HepG2 (cell line): ENCODE data around the gene SPNS3. TPM values are rescaled to one million over a fixed set of nuclear protein-coding genes. Genes with fewer than 3 reads are reported as not detected.
A peak's percentile ranks its signal among the peaks of the same experiment; 100 is the strongest.

Source experiments
- ARID2 ChIP-seq: sonication (generic); formaldehyde crosslinking; IDR thresholded peaks from 2 replicates; pipeline ENCODE4 v1.8.1; 2022; ENCODE audit warnings: mild to moderate bottlenecking, missing genetic modification reagents, borderline replicate concordance
- ETV6 ChIP-seq: sonication (generic); formaldehyde crosslinking; conservative IDR thresholded peaks from 2 replicates; pipeline ENCODE4 v1.4.0; 2020; ENCODE audit warnings: missing genetic modification reagents
- FOXJ3 ChIP-seq: sonication (generic); formaldehyde crosslinking; IDR thresholded peaks from 2 replicates; pipeline ENCODE4 v1.4.0; 2020; ENCODE audit warnings: missing genetic modification reagents, mild to moderate bottlenecking, borderline replicate concordance
- KMT2B ChIP-seq: IDR thresholded peaks from 2 replicates; pipeline ENCODE4 v1.6.1; 2016; ENCODE audit warnings: missing genetic modification reagents, missing compliant biosample characterization
- SNAI1 ChIP-seq: sonication (generic); formaldehyde crosslinking; IDR thresholded peaks from 2 replicates; pipeline ENCODE4 v1.5.0; 2020; ENCODE audit warnings: mild to moderate bottlenecking, missing genetic modification reagents, borderline replicate concordance
- TAF1 ChIP-seq: sonication (generic); formaldehyde crosslinking; IDR thresholded peaks from 2 replicates; pipeline ENCODE4 v1.4.0; 2020; ENCODE audit warnings: missing genetic modification reagents
- YEATS4 ChIP-seq: sonication (generic); formaldehyde crosslinking; IDR thresholded peaks from 2 replicates; pipeline ENCODE4 v1.4.0; 2020; ENCODE audit warnings: missing genetic modification reagents, borderline replicate concordance
- ZNF749 ChIP-seq: sonication (generic); formaldehyde crosslinking; IDR thresholded peaks from 2 replicates; pipeline ENCODE4 v1.8.0; 2022; ENCODE audit warnings: mild to moderate bottlenecking, missing genetic modification reagents, moderate library complexity, borderline replicate concordance
- ZNF782 ChIP-seq: sonication (generic); formaldehyde crosslinking; IDR thresholded peaks from 2 replicates; pipeline ENCODE4 v1.4.0; 2020; ENCODE audit warnings: missing genetic modification reagents, mild to moderate bottlenecking, borderline replicate concordance
- ZSCAN25 ChIP-seq: sonication (generic); formaldehyde crosslinking; IDR thresholded peaks from 2 replicates; pipeline ENCODE4 v1.8.0; 2022; ENCODE audit warnings: mild to moderate bottlenecking, missing genetic modification reagents
- polyA plus RNA-seq, 8 experiments: library from polyadenylated mRNA; depleted of rRNA in 3 of 8; stranded (reverse) in 7 of 8; unstranded in 1 of 8; fragments of >200 nt; fragmentation: Illumina TruSeq in 4 of 8; extraction: Trizol in 4 of 8; gene quantifications; 2 replicates each; pipeline versions ENCODE4 v1.2.1 to v1.2.3, GENCODE V29; 2011 to 2016; ENCODE audit warnings: low read depth in 4 of 8, missing spikeins in 1 of 8, mixed read lengths in 1 of 8; ENCODE audit not compliant: insufficient read depth in 1 of 8
- total RNA-seq, 5 experiments: library from RNA; depleted of rRNA; stranded (reverse); fragments of >200 nt; fragmentation: Illumina TruSeq; extraction: Trizol; gene quantifications; 2 replicates each; pipeline ENCODE4 v1.2.3, GENCODE V29; 2016; ENCODE audit warnings: low read depth in 1 of 5
- TF ChIP-seq, protein P1 (sequence below): sonication (generic); formaldehyde crosslinking; IDR thresholded peaks from 2 replicates; pipeline ENCODE4 v1.5.0; 2020; ENCODE audit warnings: missing genetic modification reagents
- TF ChIP-seq, protein P2 (sequence below): sonication (generic); formaldehyde crosslinking; IDR thresholded peaks from 2 replicates; pipeline ENCODE4 v1.8.1; 2023; ENCODE audit warnings: missing genetic modification reagents, inconsistent platforms, borderline replicate concordance
- TF ChIP-seq, protein P3 (sequence below): sonication (generic); formaldehyde crosslinking; IDR thresholded peaks from one replicate; pipeline ENCODE4 v1.5.1; 2020; ENCODE audit warnings: mild to moderate bottlenecking, missing genetic modification reagents; ENCODE audit errors: not compliant biosample characterization

Gene SPNS3
- total and polyA plus RNA-seq, 2 of the 13 experiments (the other 11 are each of a cell fraction or from before 2014, with no cell fraction given): not detected

DNA sequence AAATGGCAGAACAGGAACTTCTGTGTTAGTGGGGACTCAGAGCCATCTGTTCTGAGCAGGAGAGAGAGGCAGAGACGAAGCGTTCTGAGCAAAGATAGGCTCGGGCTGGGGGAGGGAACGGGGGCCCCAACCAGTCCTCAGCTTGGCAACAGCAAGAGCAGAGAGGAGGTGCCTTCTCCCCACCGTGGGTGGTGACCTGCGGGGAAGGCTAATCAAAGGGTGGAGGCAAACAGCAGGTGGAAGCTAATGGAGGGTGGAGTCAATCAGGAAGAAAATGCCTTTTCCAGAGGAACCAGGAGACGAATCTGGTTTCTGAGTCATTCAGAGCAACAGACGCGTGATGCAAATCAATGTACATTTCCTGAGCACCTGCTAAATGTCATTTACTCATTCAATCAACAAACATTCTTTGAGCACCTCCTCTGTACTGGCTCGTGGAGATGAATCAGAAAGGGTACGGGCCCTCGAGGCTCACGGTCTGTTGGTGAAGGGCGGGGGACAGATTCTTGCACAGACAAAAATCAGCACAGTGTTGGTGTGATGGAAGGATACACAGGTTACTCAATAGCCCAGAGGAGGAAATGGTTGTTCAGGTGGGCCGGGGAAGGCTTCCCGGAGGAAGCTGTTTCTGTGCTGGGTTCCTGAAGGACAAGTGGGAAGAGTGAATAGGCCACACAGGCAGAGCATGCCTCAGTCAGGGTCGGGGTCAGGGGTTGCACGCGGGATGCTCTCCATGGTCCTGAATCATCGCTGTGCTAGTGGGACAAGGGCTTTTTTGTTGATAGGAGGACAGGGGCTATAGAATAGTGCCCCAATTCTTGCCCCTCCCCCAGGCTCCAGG lies 59.2 kb downstream of the SPNS3 start (continued):
- no peak for TF ChIP-seq ZNF782 (CRISPR knock-in tag)
- TF ChIP-seq KMT2B (CRISPR knock-in tag): peak; percentile 80
- TF ChIP-seq SNAI1 (CRISPR knock-in tag): no peak
- TF ChIP-seq TAF1 (CRISPR knock-in tag): no peak; the same call in 1 of the 2 replicates
- TF ChIP-seq ETV6 (CRISPR knock-in tag): peak; percentile 69; the same call in 1 of the 2 replicates
- TF ChIP-seq YEATS4 (CRISPR knock-in tag): no peak
- TF ChIP-seq, protein P1, sequence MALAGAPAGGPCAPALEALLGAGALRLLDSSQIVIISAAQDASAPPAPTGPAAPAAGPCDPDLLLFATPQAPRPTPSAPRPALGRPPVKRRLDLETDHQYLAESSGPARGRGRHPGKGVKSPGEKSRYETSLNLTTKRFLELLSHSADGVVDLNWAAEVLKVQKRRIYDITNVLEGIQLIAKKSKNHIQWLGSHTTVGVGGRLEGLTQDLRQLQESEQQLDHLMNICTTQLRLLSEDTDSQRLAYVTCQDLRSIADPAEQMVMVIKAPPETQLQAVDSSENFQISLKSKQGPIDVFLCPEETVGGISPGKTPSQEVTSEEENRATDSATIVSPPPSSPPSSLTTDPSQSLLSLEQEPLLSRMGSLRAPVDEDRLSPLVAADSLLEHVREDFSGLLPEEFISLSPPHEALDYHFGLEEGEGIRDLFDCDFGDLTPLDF (CRISPR knock-in tag): peak; percentile 37; the same call in 1 of the 2 replicates
- TF ChIP-seq FOXJ3: no peak
- TF ChIP-seq, protein P2, sequence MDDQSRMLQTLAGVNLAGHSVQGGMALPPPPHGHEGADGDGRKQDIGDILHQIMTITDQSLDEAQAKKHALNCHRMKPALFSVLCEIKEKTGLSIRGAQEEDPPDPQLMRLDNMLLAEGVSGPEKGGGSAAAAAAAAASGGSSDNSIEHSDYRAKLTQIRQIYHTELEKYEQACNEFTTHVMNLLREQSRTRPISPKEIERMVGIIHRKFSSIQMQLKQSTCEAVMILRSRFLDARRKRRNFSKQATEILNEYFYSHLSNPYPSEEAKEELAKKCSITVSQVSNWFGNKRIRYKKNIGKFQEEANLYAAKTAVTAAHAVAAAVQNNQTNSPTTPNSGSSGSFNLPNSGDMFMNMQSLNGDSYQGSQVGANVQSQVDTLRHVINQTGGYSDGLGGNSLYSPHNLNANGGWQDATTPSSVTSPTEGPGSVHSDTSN (CRISPR knock-in tag): no peak
- peak; percentile 66; the same call in 1 of the 2 replicates for TF ChIP-seq ZSCAN25 (CRISPR knock-in tag)
- TF ChIP-seq, protein P3, sequence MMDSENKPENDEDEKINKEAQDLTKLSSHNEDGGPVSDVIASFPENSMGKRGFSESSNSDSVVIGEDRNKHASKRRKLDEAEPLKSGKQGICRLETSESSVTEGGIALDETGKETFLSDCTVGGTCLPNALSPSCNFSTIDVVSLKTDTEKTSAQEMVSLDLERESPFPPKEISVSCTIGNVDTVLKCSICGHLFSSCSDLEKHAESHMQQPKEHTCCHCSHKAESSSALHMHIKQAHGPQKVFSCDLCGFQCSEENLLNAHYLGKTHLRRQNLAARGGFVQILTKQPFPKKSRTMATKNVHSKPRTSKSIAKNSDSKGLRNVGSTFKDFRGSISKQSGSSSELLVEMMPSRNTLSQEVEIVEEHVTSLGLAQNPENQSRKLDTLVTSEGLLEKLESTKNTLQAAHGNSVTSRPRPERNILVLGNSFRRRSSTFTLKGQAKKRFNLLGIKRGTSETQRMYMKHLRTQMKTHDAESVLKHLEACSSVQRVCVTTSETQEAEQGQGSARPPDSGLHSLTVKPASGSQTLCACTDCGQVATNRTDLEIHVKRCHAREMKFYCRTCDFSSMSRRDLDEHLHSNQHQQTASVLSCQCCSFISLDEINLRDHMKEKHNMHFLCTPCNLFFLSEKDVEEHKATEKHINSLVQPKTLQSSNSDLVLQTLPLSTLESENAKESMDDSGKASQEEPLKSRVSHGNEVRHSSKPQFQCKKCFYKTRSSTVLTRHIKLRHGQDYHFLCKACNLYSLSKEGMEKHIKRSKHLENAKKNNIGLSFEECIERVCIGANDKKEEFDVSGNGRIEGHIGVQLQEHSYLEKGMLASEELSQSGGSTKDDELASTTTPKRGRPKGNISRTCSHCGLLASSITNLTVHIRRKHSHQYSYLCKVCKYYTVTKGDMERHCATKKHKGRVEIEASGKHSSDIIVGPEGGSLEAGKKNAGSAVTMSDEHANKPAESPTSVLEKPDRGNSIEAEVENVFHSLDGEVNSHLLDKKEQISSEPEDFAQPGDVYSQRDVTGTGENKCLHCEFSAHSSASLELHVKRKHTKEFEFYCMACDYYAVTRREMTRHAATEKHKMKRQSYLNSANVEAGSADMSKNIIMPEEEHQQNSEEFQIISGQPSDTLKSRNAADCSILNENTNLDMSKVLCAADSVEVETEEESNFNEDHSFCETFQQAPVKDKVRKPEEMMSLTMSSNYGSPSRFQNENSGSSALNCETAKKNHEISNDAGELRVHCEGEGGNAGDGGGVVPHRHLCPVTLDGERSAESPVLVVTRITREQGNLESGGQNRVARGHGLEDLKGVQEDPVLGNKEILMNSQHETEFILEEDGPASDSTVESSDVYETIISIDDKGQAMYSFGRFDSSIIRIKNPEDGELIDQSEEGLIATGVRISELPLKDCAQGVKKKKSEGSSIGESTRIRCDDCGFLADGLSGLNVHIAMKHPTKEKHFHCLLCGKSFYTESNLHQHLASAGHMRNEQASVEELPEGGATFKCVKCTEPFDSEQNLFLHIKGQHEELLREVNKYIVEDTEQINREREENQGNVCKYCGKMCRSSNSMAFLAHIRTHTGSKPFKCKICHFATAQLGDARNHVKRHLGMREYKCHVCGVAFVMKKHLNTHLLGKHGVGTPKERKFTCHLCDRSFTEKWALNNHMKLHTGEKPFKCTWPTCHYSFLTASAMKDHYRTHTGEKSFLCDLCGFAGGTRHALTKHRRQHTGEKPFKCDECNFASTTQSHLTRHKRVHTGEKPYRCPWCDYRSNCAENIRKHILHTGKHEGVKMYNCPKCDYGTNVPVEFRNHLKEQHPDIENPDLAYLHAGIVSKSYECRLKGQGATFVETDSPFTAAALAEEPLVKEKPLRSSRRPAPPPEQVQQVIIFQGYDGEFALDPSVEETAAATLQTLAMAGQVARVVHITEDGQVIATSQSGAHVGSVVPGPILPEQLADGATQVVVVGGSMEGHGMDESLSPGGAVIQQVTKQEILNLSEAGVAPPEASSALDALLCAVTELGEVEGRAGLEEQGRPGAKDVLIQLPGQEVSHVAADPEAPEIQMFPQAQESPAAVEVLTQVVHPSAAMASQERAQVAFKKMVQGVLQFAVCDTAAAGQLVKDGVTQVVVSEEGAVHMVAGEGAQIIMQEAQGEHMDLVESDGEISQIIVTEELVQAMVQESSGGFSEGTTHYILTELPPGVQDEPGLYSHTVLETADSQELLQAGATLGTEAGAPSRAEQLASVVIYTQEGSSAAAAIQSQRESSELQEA (CRISPR knock-in tag): peak; percentile 65
- TF ChIP-seq ZNF749: peak; percentile 64; the same call in 1 of the 2 replicates
- peak; percentile 82; the same call in 1 of the 2 replicates for TF ChIP-seq ARID2 (CRISPR knock-in tag)
